Smooth muscle cell (in vitro differentiated cells): Measurements from ENCODE around the gene GRIP2. TPM values are rescaled to one million over a fixed set of nuclear protein-coding genes. Genes with fewer than 3 reads are reported as not detected.

Experiments used
- DNase-seq: peaks from one replicate; lab custom pipeline; 2025; ENCODE audit not compliant: unreplicated experiment; lab: John Stamatoyannopoulos, UW
- H2AFZ ChIP-seq: fragments of 200-600 bp; sonication (generic); 2 replicates; pipeline ENCODE4 v1.6.0; 2016; ENCODE audit warnings: antibody characterized with exemption, low read depth, mild to moderate bottlenecking
- H3F3A ChIP-seq: fragments of 200-600 bp; sonication (generic); 2 replicates; pipeline ENCODE4 v1.6.0; 2017; ENCODE audit warnings: antibody characterized with exemption, low read depth
- H3K27ac ChIP-seq: fragments of 200-600 bp; sonication (generic); 2 replicates; pipeline ENCODE4 v1.5.1; 2016; ENCODE audit warnings: low read depth, mild to moderate bottlenecking
- H3K27me3 ChIP-seq: fragments of 200-600 bp; sonication (generic); 2 replicates; pipeline ENCODE4 v1.6.1; 2016; ENCODE audit warnings: low read depth, mild to moderate bottlenecking
- H3K36me3 ChIP-seq: fragments of 200-600 bp; sonication (generic); 2 replicates; pipeline ENCODE4 v1.5.1; 2016; ENCODE audit warnings: low read depth
- H3K4me1 ChIP-seq: fragments of 200-600 bp; sonication (generic); 2 replicates; pipeline ENCODE4 v1.5.1; 2016; ENCODE audit warnings: low read depth
- H3K4me2 ChIP-seq: fragments of 200-600 bp; sonication (generic); 2 replicates; pipeline ENCODE4 v1.6.0; 2016; ENCODE audit warnings: mild to moderate bottlenecking
- H3K4me3 ChIP-seq: fragments of 200-600 bp; sonication (generic); 2 replicates; pipeline ENCODE4 v1.5.1; 2016; ENCODE audit warnings: mild to moderate bottlenecking
- H3K79me2 ChIP-seq: fragments of 200-600 bp; sonication (generic); 2 replicates; pipeline ENCODE4 v1.6.0; 2016; ENCODE audit warnings: low read depth, mild to moderate bottlenecking
- H3K9ac ChIP-seq: fragments of 200-600 bp; sonication (generic); 2 replicates; pipeline ENCODE4 v1.6.0; 2016; ENCODE audit warnings: low read depth
- H3K9me3 ChIP-seq: fragments of 200-600 bp; sonication (generic); replicated peaks from 2 replicates; pipeline ENCODE4 v1.5.1; 2016; ENCODE audit warnings: low read depth
- H4K20me1 ChIP-seq: fragments of 200-600 bp; sonication (generic); 2 replicates; pipeline ENCODE4 v1.6.0; 2016; ENCODE audit warnings: low read depth
- WGBS: methylation state at CpG from one replicate; pipeline ENCODE4 v1.1.7; 2016; ENCODE audit warnings: low lambda C conversion rate; 5-methylcytosine and 5-hydroxymethylcytosine counted together
- polyA plus RNA-seq: library from polyadenylated mRNA; unstranded; fragments of >200 nt; fragmentation: Nextera tagmentation; extraction: Ambion mirVana; gene quantifications from 2 replicates; pipeline ENCODE4 v1.2.1, GENCODE V29; 2016
- total RNA-seq: library from RNA; depleted of rRNA; stranded (reverse); fragments of >200 nt; gene quantifications from 2 replicates; pipeline ENCODE4 v1.2.3, GENCODE V29; 2014
- TF ChIP-seq, protein P1 (sequence below): fragments of 200-600 bp; sonication (generic); IDR thresholded peaks from 2 replicates; pipeline ENCODE4 v1.5.1; 2017; ENCODE audit warnings: borderline replicate concordance, mild to moderate bottlenecking, antibody characterized with exemption; ENCODE audit not compliant: insufficient read depth, poor library complexity, severe bottlenecking

GRIP2 gene
- total and polyA plus RNA-seq, 2 experiments from 2014 or later = 2.0 to 6.5 TPM

DNA sequence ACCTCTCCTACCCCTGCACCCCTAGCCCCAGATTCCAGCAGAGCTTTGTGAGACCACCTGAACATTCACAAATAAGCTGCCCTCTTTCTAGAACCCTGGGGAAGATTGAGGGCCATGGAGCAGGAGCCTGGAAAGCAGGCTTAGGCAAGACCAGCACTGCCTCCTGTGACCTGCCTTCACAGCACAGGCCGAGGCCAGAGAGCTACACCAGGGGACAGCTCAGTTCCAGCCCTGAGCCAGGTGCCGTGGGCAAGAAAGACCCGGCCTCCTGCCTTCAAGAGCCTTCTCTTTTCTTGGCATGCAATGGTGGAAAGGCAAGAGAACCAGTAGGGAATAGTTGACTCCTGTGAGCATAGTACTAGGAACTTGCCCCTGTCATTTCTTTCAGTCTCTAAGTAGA is 89.6 kb downstream of the GRIP2 start:
- no peak overlapping the region for H3K4me3 ChIP-seq
- no peaks in the 10 kb centered on the region for H4K20me1 ChIP-seq
- TF ChIP-seq, protein P1, sequence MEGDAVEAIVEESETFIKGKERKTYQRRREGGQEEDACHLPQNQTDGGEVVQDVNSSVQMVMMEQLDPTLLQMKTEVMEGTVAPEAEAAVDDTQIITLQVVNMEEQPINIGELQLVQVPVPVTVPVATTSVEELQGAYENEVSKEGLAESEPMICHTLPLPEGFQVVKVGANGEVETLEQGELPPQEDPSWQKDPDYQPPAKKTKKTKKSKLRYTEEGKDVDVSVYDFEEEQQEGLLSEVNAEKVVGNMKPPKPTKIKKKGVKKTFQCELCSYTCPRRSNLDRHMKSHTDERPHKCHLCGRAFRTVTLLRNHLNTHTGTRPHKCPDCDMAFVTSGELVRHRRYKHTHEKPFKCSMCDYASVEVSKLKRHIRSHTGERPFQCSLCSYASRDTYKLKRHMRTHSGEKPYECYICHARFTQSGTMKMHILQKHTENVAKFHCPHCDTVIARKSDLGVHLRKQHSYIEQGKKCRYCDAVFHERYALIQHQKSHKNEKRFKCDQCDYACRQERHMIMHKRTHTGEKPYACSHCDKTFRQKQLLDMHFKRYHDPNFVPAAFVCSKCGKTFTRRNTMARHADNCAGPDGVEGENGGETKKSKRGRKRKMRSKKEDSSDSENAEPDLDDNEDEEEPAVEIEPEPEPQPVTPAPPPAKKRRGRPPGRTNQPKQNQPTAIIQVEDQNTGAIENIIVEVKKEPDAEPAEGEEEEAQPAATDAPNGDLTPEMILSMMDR = no peak
- H2AFZ ChIP-seq = no peak overlapping the region
- peaks cover 10% of the 10 kb centered on the region for H3F3A ChIP-seq
- WGBS = 94% methylated on average over 3 of the region's 3 CpGs
- no peak overlapping the region for H3K4me2 ChIP-seq
- peaks cover 8% of the 10 kb centered on the region for H3K36me3 ChIP-seq
- H3K9me3 ChIP-seq = no peaks in the 10 kb centered on the region
- no peaks in the 10 kb centered on the region for H3K4me1 ChIP-seq
- no peaks in the 10 kb centered on the region for H3K27me3 ChIP-seq
- no peak for DNase-seq
- no peak overlapping the region for H3K27ac ChIP-seq
- H3K79me2 ChIP-seq = no peaks in the 10 kb centered on the region
- no peak overlapping the region for H3K9ac ChIP-seq

DNA sequence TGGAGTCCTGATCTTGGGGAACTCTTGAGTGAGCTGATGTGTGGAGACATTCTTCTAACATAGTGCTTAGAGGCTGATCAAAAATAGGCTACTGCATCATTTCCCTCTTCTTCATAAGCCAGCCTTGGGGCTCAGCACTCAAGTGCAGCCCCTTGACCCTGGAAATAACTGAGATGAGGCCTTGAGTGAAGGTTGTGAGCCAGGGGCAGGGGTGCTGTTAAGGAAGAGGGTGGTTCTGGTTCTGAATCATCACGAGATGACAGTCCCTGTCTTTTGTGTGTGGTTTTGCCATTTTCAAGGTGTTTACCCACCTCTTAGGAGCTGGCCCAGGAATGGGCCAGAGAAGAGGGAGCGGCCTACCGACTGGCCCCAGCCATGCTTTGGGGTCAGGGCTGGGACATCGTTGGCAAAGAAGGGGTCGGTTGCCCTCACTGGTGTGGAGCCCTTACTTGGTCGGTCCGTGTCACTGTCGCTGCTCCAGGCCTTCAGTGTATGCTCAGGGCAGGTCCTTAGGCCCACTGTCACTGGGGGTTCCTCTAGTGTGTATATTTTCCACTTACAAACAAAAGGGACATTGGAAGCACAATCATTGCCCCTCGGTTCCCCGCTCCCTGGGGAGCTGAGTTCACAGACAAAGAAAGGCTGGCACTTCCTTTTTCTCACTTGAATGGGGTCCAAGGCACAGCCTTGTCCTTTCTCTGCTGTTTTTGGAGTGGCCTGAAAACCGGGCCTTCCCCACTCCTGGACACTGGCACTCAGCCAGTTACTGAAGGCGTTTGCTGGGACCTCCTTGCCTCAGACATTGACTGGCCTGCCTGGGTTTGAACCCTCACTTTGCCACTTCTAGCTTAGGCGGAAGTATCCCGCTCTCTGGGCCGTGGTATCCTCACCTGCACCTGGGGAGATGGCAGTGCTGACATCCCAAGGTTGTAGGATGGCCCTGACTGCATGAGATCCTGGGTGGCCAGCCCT is 91.1 kb downstream of the GRIP2 start:
- H3K79me2 ChIP-seq = no peaks in the 10 kb centered on the region
- H3K4me3 ChIP-seq = no peak overlapping the region
- no peak overlapping the region for H3K9ac ChIP-seq
- TF ChIP-seq, protein P1 = no peak
- DNase-seq = no peak
- H3K4me2 ChIP-seq = no peak overlapping the region
- no peaks in the 10 kb centered on the region for H4K20me1 ChIP-seq
- H3K27me3 ChIP-seq = no peaks in the 10 kb centered on the region
- no peaks in the 10 kb centered on the region for H3K9me3 ChIP-seq
- no peak overlapping the region for H2AFZ ChIP-seq
- WGBS = 96% methylated on average over 15 of the region's 15 CpGs
- peaks cover 10% of the 10 kb centered on the region for H3F3A ChIP-seq
- no peaks in the 10 kb centered on the region for H3K4me1 ChIP-seq
- peaks cover 8% of the 10 kb centered on the region for H3K36me3 ChIP-seq
- H3K27ac ChIP-seq = no peak overlapping the region

DNA sequence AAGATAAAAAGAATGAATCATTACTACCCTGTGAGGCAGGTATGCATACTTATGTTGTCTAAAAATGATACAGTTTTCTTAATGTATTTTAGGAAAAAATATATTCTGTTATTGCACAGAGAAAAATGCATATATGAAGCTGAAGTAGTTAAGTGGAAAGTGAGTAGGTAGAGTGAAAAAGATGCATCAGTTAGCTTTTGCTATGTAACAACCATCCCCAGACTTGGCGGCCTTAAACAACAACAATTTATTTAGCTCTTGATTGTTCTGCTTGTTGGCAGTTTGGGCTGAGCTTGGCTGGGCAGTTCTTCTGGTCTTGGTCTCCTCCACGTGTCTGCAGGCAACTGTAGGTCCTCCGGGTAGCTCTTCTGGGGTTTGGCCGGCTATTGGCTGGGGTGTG is 92.1 kb downstream of the GRIP2 start:
- H4K20me1 ChIP-seq = no peaks in the 10 kb centered on the region
- H3K79me2 ChIP-seq = no peaks in the 10 kb centered on the region
- peaks cover 5% of the 10 kb centered on the region for H3F3A ChIP-seq
- peaks cover 8% of the 10 kb centered on the region for H3K36me3 ChIP-seq
- H3K9me3 ChIP-seq = no peaks in the 10 kb centered on the region
- H2AFZ ChIP-seq = no peak overlapping the region
- TF ChIP-seq, protein P1 = no peak
- no peak overlapping the region for H3K9ac ChIP-seq
- no peak for DNase-seq
- H3K4me1 ChIP-seq = no peaks in the 10 kb centered on the region
- no peak overlapping the region for H3K4me2 ChIP-seq
- H3K4me3 ChIP-seq = no peak overlapping the region
- H3K27ac ChIP-seq = no peak overlapping the region
- WGBS = 95% methylated on average over 4 of the region's 4 CpGs
- H3K27me3 ChIP-seq = no peaks in the 10 kb centered on the region
